Prostate gland (tissue), 2 donors: ENCODE data around the gene C1QTNF7.

Experiments used
- POLR2AphosphoS5 ChIP-seq: sonication (generic); formaldehyde crosslinking; IDR thresholded peaks from one replicate; pipeline ENCODE4 v1.6.1; 2017; ENCODE audit warnings: antibody characterized with exemption
- TF ChIP-seq, protein P1 (sequence below), 4 experiments: fragments of 200-600 bp in 2 of 4; fragments of 450-650 bp in 2 of 4; sonication (generic) in 2 of 4; IDR thresholded peaks; 1 replicate in 3 of 4; 2 replicates in 1 of 4; pipeline ENCODE4 v1.5.1; 2016 to 2019; ENCODE audit warnings: antibody characterized with exemption in 4 of 4, mild to moderate bottlenecking in 2 of 4, moderate library complexity in 2 of 4

DNA sequence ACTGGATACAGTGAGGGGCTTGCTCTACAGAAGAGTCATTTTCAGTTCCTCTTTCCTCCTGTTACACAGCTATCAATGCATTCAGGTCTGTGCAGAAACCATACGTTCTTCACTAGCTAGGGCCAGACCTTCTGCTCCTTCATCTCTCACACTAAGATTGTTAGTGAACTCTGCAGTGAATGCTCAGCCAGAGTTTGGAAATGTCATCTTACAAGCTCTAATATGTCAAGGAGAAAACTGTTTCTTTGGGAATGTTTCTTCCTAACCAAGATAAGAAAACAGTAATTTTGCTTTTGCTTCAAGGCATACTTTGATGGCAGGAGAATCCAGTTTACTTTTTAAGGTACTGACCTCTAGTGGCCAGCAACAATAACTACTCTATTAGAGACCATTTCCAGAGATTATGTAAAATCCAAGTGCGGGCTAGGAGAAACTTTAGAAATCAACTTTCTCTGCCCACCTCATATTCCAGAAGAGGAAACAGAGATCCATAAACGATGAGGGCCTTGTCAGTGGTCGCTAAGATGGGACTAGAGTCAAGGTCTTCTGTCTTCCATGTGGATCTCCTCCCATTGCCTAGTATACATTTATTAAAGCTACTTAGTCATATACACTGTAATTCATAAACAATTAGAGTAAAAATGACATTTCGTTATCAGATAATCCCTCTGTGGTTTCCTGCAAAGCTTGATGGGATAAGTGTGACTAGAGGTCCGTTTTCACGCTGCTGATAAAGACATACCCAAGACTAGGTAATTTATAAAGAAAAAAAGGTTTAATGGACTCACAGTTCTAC, 29.8 kb downstream of the C1QTNF7 start:
- TF ChIP-seq, protein P1, sequence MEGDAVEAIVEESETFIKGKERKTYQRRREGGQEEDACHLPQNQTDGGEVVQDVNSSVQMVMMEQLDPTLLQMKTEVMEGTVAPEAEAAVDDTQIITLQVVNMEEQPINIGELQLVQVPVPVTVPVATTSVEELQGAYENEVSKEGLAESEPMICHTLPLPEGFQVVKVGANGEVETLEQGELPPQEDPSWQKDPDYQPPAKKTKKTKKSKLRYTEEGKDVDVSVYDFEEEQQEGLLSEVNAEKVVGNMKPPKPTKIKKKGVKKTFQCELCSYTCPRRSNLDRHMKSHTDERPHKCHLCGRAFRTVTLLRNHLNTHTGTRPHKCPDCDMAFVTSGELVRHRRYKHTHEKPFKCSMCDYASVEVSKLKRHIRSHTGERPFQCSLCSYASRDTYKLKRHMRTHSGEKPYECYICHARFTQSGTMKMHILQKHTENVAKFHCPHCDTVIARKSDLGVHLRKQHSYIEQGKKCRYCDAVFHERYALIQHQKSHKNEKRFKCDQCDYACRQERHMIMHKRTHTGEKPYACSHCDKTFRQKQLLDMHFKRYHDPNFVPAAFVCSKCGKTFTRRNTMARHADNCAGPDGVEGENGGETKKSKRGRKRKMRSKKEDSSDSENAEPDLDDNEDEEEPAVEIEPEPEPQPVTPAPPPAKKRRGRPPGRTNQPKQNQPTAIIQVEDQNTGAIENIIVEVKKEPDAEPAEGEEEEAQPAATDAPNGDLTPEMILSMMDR (IDR thresholded peaks at IDR 0.05) = peak; percentile 12 to 85 (median 78)
- peak; percentile 20 for TF ChIP-seq POLR2AphosphoS5
